K562 (cell line): ENCODE data around the gene ADARB2.

ENCODE experiments used
- FOXM1 ChIP-seq, 2 experiments: fragments of 450-650 bp in 1 of 2; sonication (generic) in 1 of 2; formaldehyde crosslinking in 1 of 2; IDR thresholded peaks; 2 replicates each; pipeline versions ENCODE4 v1.6.1 to v1.9.0; 2017 to 2022; ENCODE audit warnings: low read depth in 2 of 2, mild to moderate bottlenecking in 2 of 2, missing genetic modification reagents in 1 of 2, moderate library complexity in 1 of 2
- RAD21 ChIP-seq, 2 experiments: fragments of 250-450 bp in 1 of 2; fragments of 450-650 bp in 1 of 2; sonication (Bioruptor Pico) in 1 of 2; formaldehyde crosslinking in 1 of 2; IDR thresholded peaks in 1 of 2; conservative IDR thresholded peaks in 1 of 2; 2 replicates each; pipeline versions ENCODE4 v1.4.0 to v1.8.0; 2020 to 2022; ENCODE audit warnings: mild to moderate bottlenecking in 2 of 2, moderate library complexity in 1 of 2
- TEAD1 ChIP-seq, 2 experiments: fragments of 450-650 bp in 1 of 2; sonication (generic) in 1 of 2; formaldehyde crosslinking; IDR thresholded peaks; 2 replicates each; pipeline versions ENCODE4 v1.4.0 to v1.8.0; 2020 to 2022; ENCODE audit warnings: mild to moderate bottlenecking in 2 of 2, missing genetic modification reagents in 1 of 2
- TF ChIP-seq, protein P1 (sequence below): sonication (generic); formaldehyde crosslinking; IDR thresholded peaks from 2 replicates; pipeline ENCODE4 v1.8.1; 2023; ENCODE audit warnings: missing genetic modification reagents, mild to moderate bottlenecking, borderline replicate concordance
- TF ChIP-seq, protein P2 (sequence below): fragments of 450-650 bp; IDR thresholded peaks from 2 replicates; pipeline ENCODE4 v1.6.1; 2016; ENCODE audit warnings: borderline replicate concordance
- TF ChIP-seq, protein P3 (sequence below): IDR thresholded peaks from 3 replicates; pipeline ENCODE4 v1.6.1; 2011; ENCODE audit warnings: borderline replicate concordance, mild to moderate bottlenecking, moderate library complexity; ENCODE audit not compliant: insufficient read length; ENCODE audit errors: extremely low read depth

DNA sequence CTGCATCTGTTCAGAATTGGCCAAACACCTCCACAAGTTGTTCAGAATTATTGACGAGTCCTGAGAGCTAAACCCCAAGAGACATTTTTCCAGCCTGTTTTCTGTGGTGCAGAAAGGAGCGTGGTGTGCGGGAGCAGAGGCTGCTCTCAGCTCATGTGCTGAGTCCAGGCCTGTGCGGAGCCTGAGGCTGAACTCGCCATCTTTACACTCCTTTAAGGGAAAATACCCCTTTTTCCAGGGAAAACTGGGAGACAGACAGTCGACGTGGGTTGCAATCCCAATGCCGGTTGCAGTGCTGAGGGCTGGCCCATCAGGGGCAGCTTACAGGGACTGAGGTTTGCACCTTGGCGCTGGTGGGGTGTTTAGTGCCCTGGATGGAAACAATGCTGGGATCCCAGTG, 112.2 kb downstream of the ADARB2 start:
- TF ChIP-seq RAD21 (CRISPR knock-in tag; conservative IDR thresholded peaks at IDR 0.05 in 1 of 2, IDR thresholded peaks at IDR 0.05 in 1 of 2): no peak
- TF ChIP-seq FOXM1 (IDR thresholded peaks at IDR 0.05; ENCODE audit: low read depth): no peak
- TF ChIP-seq FOXM1 (CRISPR knock-in tag; IDR thresholded peaks at IDR 0.05; ENCODE audit: low read depth): no peak
- TF ChIP-seq TEAD1 (CRISPR knock-in tag; IDR thresholded peaks at IDR 0.05): no peak
- TF ChIP-seq, protein P1, sequence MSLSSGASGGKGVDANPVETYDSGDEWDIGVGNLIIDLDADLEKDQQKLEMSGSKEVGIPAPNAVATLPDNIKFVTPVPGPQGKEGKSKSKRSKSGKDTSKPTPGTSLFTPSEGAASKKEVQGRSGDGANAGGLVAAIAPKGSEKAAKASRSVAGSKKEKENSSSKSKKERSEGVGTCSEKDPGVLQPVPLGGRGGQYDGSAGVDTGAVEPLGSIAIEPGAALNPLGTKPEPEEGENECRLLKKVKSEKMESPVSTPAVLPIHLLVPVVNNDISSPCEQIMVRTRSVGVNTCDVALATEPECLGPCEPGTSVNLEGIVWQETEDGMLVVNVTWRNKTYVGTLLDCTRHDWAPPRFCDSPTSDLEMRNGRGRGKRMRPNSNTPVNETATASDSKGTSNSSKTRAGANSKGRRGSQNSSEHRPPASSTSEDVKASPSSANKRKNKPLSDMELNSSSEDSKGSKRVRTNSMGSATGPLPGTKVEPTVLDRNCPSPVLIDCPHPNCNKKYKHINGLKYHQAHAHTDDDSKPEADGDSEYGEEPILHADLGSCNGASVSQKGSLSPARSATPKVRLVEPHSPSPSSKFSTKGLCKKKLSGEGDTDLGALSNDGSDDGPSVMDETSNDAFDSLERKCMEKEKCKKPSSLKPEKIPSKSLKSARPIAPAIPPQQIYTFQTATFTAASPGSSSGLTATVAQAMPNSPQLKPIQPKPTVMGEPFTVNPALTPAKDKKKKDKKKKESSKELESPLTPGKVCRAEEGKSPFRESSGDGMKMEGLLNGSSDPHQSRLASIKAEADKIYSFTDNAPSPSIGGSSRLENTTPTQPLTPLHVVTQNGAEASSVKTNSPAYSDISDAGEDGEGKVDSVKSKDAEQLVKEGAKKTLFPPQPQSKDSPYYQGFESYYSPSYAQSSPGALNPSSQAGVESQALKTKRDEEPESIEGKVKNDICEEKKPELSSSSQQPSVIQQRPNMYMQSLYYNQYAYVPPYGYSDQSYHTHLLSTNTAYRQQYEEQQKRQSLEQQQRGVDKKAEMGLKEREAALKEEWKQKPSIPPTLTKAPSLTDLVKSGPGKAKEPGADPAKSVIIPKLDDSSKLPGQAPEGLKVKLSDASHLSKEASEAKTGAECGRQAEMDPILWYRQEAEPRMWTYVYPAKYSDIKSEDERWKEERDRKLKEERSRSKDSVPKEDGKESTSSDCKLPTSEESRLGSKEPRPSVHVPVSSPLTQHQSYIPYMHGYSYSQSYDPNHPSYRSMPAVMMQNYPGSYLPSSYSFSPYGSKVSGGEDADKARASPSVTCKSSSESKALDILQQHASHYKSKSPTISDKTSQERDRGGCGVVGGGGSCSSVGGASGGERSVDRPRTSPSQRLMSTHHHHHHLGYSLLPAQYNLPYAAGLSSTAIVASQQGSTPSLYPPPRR (CRISPR knock-in tag): no peak
- TF ChIP-seq, protein P2, sequence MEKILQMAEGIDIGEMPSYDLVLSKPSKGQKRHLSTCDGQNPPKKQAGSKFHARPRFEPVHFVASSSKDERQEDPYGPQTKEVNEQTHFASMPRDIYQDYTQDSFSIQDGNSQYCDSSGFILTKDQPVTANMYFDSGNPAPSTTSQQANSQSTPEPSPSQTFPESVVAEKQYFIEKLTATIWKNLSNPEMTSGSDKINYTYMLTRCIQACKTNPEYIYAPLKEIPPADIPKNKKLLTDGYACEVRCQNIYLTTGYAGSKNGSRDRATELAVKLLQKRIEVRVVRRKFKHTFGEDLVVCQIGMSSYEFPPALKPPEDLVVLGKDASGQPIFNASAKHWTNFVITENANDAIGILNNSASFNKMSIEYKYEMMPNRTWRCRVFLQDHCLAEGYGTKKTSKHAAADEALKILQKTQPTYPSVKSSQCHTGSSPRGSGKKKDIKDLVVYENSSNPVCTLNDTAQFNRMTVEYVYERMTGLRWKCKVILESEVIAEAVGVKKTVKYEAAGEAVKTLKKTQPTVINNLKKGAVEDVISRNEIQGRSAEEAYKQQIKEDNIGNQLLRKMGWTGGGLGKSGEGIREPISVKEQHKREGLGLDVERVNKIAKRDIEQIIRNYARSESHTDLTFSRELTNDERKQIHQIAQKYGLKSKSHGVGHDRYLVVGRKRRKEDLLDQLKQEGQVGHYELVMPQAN: no peak
- TF ChIP-seq, protein P3, sequence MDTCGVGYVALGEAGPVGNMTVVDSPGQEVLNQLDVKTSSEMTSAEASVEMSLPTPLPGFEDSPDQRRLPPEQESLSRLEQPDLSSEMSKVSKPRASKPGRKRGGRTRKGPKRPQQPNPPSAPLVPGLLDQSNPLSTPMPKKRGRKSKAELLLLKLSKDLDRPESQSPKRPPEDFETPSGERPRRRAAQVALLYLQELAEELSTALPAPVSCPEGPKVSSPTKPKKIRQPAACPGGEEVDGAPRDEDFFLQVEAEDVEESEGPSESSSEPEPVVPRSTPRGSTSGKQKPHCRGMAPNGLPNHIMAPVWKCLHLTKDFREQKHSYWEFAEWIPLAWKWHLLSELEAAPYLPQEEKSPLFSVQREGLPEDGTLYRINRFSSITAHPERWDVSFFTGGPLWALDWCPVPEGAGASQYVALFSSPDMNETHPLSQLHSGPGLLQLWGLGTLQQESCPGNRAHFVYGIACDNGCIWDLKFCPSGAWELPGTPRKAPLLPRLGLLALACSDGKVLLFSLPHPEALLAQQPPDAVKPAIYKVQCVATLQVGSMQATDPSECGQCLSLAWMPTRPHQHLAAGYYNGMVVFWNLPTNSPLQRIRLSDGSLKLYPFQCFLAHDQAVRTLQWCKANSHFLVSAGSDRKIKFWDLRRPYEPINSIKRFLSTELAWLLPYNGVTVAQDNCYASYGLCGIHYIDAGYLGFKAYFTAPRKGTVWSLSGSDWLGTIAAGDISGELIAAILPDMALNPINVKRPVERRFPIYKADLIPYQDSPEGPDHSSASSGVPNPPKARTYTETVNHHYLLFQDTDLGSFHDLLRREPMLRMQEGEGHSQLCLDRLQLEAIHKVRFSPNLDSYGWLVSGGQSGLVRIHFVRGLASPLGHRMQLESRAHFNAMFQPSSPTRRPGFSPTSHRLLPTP: no peak
